Measurements from ENCODE around the gene PPP2R3B.

GRCh38 chrX:308821-309520 is 77.7 kb downstream of the PPP2R3B start:
- TF ChIP-seq CTCF (IDR thresholded peaks at IDR 0.05) (no peak), POLR2A (IDR thresholded peaks at IDR 0.05) (no peak)

All from right lobe of liver (tissue), 4 donors.